ENCODE results near the gene VAMP5. TPM values are rescaled to one million over a fixed set of nuclear protein-coding genes. Genes with fewer than 3 reads are reported as not detected.

The VAMP5 gene
- total RNA-seq, 2 donors from 2014 or later: 3.0 to 10.4 TPM

DNA sequence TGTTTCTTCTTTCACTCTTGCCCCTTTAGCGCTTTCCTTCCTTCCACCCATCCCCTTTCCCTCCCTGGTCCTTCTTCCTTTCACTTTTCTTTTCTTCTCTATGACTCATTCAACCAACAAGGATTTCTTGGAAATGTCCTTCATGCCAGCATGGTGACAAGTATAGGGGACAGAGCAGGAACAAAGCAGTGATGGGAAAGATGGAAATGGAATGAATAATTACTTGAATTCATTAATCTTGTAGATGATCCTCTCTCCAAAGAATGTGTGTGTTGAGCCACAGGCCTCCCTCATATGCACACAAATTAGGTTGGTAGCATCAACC, 1.5 kb downstream of the VAMP5 start:
- intact Hi-C loops (cut with DNase I): no loop called here
- Histone ChIP-seq H3K9me3 (no peaks in the 10 kb centered on the region), H3K4me1 (peaks cover 55% of the 10 kb centered on the region), H3K4me3 (no peak overlapping the region), H3K36me3 (replicated peaks in 1 of 2; ENCODE audit: insufficient read depth in 1 of 2, low read depth in 2 of 2) (peaks cover 0 to 4% of the 10 kb centered on the region in 2 donors), H3K27me3 (no peaks in the 10 kb centered on the region), H3K27ac (peak overlapping the region; percentile 73 to 88 (median 78))
- 79 to 83% methylated on average over 1 of the region's 1 CpG for WGBS, 2 donors
- DNase-seq (no peak), ATAC-seq (peak; percentile 33)
- TF ChIP-seq POLR2A (IDR thresholded peaks at IDR 0.05): no peak

DNA sequence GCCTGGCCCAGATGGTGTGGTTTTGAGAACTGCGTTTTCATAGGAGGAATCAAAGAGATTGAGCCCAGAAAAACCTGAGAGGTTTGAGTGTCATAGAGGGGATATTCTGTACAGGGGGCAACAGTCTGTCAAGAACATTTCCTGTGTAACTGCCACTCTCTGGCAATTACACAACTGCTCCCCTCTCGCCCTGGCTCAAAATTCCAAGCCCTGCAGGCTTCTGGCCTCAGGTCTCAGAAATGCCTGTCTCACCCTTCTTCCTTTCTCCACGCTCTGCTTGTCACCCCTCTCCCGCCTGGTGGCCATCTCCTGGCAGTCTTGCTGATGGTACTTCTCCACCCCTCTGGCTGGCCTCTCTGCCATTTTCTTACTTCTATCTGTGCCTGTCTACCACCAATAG, 4.0 kb downstream of the VAMP5 start:
- Histone ChIP-seq H3K36me3 (replicated peaks in 1 of 2; ENCODE audit: insufficient read depth in 1 of 2, low read depth in 2 of 2) (no peaks in the 10 kb centered on the region), H3K4me1 (peaks cover 73% of the 10 kb centered on the region), H3K4me3 (no peak overlapping the region), H3K27ac (peak overlapping the region in 2 of 4 donors; percentile 49 to 79), H3K27me3 (no peaks in the 10 kb centered on the region), H3K9me3 (no peaks in the 10 kb centered on the region)
- TF ChIP-seq POLR2A (IDR thresholded peaks at IDR 0.05): no peak
- TF ChIP-seq, protein P1, sequence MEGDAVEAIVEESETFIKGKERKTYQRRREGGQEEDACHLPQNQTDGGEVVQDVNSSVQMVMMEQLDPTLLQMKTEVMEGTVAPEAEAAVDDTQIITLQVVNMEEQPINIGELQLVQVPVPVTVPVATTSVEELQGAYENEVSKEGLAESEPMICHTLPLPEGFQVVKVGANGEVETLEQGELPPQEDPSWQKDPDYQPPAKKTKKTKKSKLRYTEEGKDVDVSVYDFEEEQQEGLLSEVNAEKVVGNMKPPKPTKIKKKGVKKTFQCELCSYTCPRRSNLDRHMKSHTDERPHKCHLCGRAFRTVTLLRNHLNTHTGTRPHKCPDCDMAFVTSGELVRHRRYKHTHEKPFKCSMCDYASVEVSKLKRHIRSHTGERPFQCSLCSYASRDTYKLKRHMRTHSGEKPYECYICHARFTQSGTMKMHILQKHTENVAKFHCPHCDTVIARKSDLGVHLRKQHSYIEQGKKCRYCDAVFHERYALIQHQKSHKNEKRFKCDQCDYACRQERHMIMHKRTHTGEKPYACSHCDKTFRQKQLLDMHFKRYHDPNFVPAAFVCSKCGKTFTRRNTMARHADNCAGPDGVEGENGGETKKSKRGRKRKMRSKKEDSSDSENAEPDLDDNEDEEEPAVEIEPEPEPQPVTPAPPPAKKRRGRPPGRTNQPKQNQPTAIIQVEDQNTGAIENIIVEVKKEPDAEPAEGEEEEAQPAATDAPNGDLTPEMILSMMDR (IDR thresholded peaks at IDR 0.05): no peak
- intact Hi-C loops (cut with DNase I): no loop called here
- no peak for ATAC-seq
- 85 to 86% methylated on average over 3 to 4 of the region's 4 CpGs for WGBS, 2 donors
- DNase-seq: no peak

DNA sequence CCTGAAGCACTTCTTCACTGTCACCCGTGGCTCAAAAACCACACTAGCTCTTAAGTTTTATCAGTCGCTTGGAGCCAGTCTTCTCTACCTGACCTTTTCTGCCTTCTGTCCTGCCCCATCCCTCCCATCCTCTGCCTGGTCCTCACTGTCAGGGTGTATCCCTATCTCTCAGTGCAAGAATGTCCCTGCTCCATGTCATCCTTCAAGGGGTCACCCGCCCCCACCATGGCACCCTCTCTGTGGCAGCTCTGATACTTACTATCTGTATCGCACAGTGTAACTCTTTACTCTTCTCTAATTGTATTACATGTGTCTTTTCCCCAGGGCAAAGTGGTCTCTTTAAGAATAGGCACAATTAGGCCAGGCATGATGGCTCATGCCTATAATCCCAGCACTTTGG, 4.4 kb downstream of the VAMP5 start:
- H3K27me3 ChIP-seq: no peaks in the 10 kb centered on the region
- peak overlapping the region in 2 of 4 donors; percentile 30 to 79 for H3K27ac ChIP-seq
- H3K4me1 ChIP-seq: peaks cover 75% of the 10 kb centered on the region
- H3K4me3 ChIP-seq: no peak overlapping the region
- intact Hi-C loops (cut with DNase I): no loop called here
- no peak for DNase-seq
- ATAC-seq: no peak
- WGBS, 2 donors: 74 to 83% methylated on average over 4 of the region's 4 CpGs
- TF ChIP-seq POLR2A (IDR thresholded peaks at IDR 0.05): no peak
- TF ChIP-seq, protein P1 (IDR thresholded peaks at IDR 0.05): no peak
- H3K9me3 ChIP-seq: no peaks in the 10 kb centered on the region
- no peaks in the 10 kb centered on the region for H3K36me3 ChIP-seq (replicated peaks in 1 of 2; ENCODE audit: insufficient read depth in 1 of 2, low read depth in 2 of 2)

DNA sequence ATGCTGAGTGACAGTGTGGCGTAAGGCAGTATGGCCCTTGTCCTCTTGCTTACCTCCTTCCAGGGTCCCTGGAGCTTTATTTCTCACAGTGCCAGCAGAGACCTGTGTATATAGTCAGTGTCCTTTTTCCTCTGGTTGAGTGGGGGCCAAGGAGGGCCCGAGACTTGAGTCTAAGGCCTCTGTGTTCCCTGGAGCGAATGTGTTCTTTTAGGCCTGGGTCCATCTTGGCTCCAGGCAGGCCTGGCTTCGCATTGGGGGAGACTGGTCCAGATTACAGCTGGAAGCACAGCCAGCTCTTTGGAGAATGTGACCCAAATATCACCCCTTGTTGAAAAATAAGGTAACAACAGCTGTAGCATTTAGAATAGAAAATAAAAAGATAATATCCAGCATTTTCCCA, 5.0 kb downstream of the VAMP5 start:
- H3K27ac ChIP-seq: peak overlapping the region in 2 of 4 donors; percentile 75 to 79

DNA sequence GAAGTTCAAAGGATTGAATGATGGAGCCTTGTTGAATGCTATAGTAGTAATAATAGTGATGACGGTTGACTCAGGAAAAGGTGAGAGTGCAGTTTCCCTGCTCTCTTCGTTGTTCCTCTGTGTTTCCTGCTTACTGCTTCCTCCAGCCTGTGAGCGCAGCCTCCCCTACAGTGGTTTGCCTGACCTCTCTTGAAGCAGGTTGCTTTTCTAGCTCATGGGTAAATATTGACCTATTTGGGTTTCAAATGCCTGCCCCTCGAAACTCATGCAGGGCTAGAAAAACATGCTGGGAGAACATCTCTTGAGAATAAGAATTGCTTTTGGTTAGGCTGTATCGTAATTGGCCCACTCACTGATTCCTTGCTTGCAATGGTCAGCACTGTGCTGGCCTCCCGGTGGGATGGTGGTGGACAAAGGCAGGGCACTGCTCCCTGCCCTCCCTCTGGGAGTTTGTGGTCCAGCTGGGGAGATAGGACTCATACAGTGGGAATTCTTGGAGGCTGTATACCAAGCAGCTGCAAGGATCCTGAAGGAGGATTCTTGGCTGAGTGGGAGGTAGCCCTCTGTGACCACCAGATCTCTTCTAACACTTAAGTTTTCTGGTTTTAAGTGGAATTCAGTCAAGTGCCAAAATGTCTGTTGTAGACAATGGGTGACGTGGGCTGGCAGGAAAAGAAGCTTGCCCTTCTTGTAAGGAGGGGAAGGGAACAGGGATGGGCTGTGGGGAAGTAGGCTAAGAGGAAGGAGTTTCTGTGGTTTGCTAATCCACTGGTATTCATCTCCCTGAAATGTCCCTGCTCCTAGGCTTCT, 6.0 kb downstream of the VAMP5 start:
- Histone ChIP-seq H3K27ac (peak overlapping the region; percentile 49 to 79 (median 70)), H3K4me3 (no peak overlapping the region), H3K36me3 (replicated peaks in 1 of 2; ENCODE audit: insufficient read depth in 1 of 2, low read depth in 2 of 2) (no peaks in the 10 kb centered on the region), H3K4me1 (peaks cover 74% of the 10 kb centered on the region), H3K27me3 (no peaks in the 10 kb centered on the region), H3K9me3 (no peaks in the 10 kb centered on the region)
- intact Hi-C loops (cut with DNase I): no loop called here
- TF ChIP-seq POLR2A (IDR thresholded peaks at IDR 0.05): no peak
- TF ChIP-seq, protein P1 (IDR thresholded peaks at IDR 0.05): no peak
- ATAC-seq (peak; percentile 10), DNase-seq (peak in 3 of 4 donors; percentile 51 to 67 (median 53))
- WGBS, 2 donors: 50 to 52% methylated on average over 7 of the region's 7 CpGs

More for the DNA sequence above, 5.0 kb downstream of the VAMP5 start:
- Histone ChIP-seq H3K27me3 (no peaks in the 10 kb centered on the region), H3K4me3 (no peak overlapping the region), H3K36me3 (replicated peaks in 1 of 2; ENCODE audit: insufficient read depth in 1 of 2, low read depth in 2 of 2) (no peaks in the 10 kb centered on the region), H3K9me3 (no peaks in the 10 kb centered on the region), H3K4me1 (peaks cover 75% of the 10 kb centered on the region)
- intact Hi-C loops (cut with DNase I): no loop called here
- DNase-seq: no peak
- TF ChIP-seq, protein P1 (IDR thresholded peaks at IDR 0.05): no peak
- TF ChIP-seq POLR2A (IDR thresholded peaks at IDR 0.05): no peak
- ATAC-seq: no peak
- 89 to 91% methylated on average over 4 of the region's 4 CpGs for WGBS, 2 donors
